Measurements from ENCODE around the gene MDC1. TPM values are rescaled to one million over a fixed set of nuclear protein-coding genes. Genes with fewer than 3 reads are reported as not detected.

Gene MDC1
- total and polyA plus RNA-seq, 12 donors = 11.2 to 21.7 (median 19.4) TPM

- peak overlapping the region; percentile 63 to 95 (median 82) for H3K4me3 ChIP-seq
- ATAC-seq (no peak), DNase-seq (no peak)
- peak overlapping the region; percentile 91 to 100 (median 96) for H3K27ac ChIP-seq
- H3K4me1 ChIP-seq = peaks cover 11 to 69% (median 53%) of the 10 kb centered on the region in 9 donors
- peak in 1 of 9 donors; percentile 7 for TF ChIP-seq CTCF (IDR thresholded peaks at IDR 0.05)
- no peaks in the 10 kb centered on the region for H3K27me3 ChIP-seq
- peaks cover 0 to 61% (median 34%) of the 10 kb centered on the region in 9 donors for H3K36me3 ChIP-seq
- intact Hi-C loops (cut with DNase I) = loop anchor here in 9 of 10 donors (5.0 to 10.0 kb wide), 8 partner anchors 41 to 344 kb away; partner anchors contain the start of genes DDR1 (in 1 of the 9), MRPS18B (in 1 of the 9) and PPP1R10 (in 1 of the 9)
- no peaks in the 10 kb centered on the region for H3K9me3 ChIP-seq
- 67 to 70% methylated on average over 8 of the region's 8 CpGs for WGBS, 2 donors
Measured at GRCh38 chr6:30741063-30741779, 24.1 kb upstream of the MDC1 start.

- TF ChIP-seq CTCF (IDR thresholded peaks at IDR 0.05) = no peak
- peak overlapping the region in 7 of 10 donors; percentile 91 to 100 (median 97) for H3K27ac ChIP-seq
- intact Hi-C loops (cut with DNase I) = loop anchor here in 9 of 10 donors (5.0 to 10.0 kb wide), 8 partner anchors 42 to 344 kb away; partner anchors contain the start of genes DDR1 (in 1 of the 9), MRPS18B (in 1 of the 9) and PPP1R10 (in 1 of the 9)
- no peaks in the 10 kb centered on the region for H3K27me3 ChIP-seq
- no peak for ATAC-seq
- WGBS, 2 donors = 89 to 92% methylated on average over 2 of the region's 2 CpGs
- H3K9me3 ChIP-seq = no peaks in the 10 kb centered on the region
- peaks cover 0 to 68% (median 42%) of the 10 kb centered on the region in 9 donors for H3K36me3 ChIP-seq
- H3K4me3 ChIP-seq = peak overlapping the region in 1 of 10 donors; percentile 92
- DNase-seq = no peak
- peaks cover 11 to 76% (median 60%) of the 10 kb centered on the region in 9 donors for H3K4me1 ChIP-seq
Measured at GRCh38 chr6:30740540-30740870, 23.4 kb upstream of the MDC1 start.

- TF ChIP-seq CTCF (IDR thresholded peaks at IDR 0.05) = no peak
- Histone ChIP-seq H3K36me3 (peaks cover 0 to 85% (median 56%) of the 10 kb centered on the region in 9 donors), H3K27ac (peak overlapping the region in 3 of 10 donors; percentile 39 to 70 (median 60)), H3K9me3 (no peaks in the 10 kb centered on the region), H3K4me3 (no peak overlapping the region), H3K27me3 (no peaks in the 10 kb centered on the region), H3K4me1 (peaks cover 8 to 68% (median 60%) of the 10 kb centered on the region in 9 donors)
- DNase-seq (no peak), ATAC-seq (no peak)
- 88 to 90% methylated on average over 6 of the region's 6 CpGs for WGBS, 2 donors
- intact Hi-C loops (cut with DNase I) = loop anchor here in 2 of 10 donors (10.0 kb wide), 2 partner anchors 86 to 146 kb away; partner anchors contain the start of gene DDR1 (in 1 of the 2)
Measured at GRCh38 chr6:30738532-30738931, 21.5 kb upstream of the MDC1 start.

GRCh38 chr6:30735668-30736314 lies 18.7 kb upstream of the MDC1 start:
- Histone ChIP-seq H3K9me3 (no peaks in the 10 kb centered on the region), H3K4me3 (no peak overlapping the region), H3K36me3 (peaks cover 0 to 100% (median 61%) of the 10 kb centered on the region in 9 donors), H3K27ac (peak overlapping the region in 2 of 10 donors; percentile 31 to 70), H3K27me3 (no peaks in the 10 kb centered on the region), H3K4me1 (peaks cover 6 to 68% (median 56%) of the 10 kb centered on the region in 9 donors)
- 85 to 88% methylated on average over 8 of the region's 8 CpGs for WGBS, 2 donors
- DNase-seq = no peak
- TF ChIP-seq CTCF (IDR thresholded peaks at IDR 0.05) = no peak
- intact Hi-C loops (cut with DNase I) = loop anchor here in 2 of 10 donors (10.0 kb wide), 2 partner anchors 89 to 149 kb away; partner anchors contain the start of gene DDR1 (in 1 of the 2)
- no peak for ATAC-seq

Measured in heart right ventricle (tissue), 16 donors.